CD4-positive, alpha-beta T cell treated with Interleukin-2 at 100 ng/mL for 4 hours (primary cell): ENCODE data around the gene HSP90AB1.

Source experiments
- DNase-seq: peaks from one replicate; pipeline ENCODE4 v3.0.0-alpha.2; 2020; ENCODE audit warnings: low spot score

The HSP90AB1 gene

DNA sequence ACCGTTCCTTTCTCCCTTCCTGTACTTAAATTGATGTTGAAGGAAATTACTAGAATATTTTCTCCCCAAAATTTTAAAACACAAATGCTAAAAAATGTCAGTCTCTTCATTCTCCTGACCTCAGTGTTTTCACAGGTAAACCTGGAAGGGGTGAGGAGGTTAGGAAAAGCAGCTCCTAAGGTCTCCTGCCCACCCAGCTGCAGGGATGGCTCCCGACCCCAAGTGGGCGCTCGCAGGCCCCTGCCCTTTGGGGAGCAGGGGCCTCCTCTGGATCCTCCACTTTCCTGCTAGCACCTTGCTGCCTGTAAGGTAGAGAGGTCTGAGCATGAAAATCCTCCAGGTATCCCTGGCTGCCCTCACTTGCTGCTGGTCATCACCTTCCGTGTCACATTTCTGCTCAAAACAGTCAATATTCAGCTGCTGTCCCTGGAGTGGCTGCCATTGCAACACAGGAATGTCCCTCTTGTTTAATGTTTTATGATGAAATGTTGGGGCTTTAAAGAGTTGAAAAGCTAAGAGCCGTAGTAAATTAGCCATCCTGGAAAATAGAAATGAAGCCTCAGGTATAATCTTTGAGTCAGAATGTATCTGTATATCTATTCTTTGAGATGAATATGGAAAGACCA lies 10.9 kb upstream of the HSP90AB1 start:
- DNase-seq: no peak

DNA sequence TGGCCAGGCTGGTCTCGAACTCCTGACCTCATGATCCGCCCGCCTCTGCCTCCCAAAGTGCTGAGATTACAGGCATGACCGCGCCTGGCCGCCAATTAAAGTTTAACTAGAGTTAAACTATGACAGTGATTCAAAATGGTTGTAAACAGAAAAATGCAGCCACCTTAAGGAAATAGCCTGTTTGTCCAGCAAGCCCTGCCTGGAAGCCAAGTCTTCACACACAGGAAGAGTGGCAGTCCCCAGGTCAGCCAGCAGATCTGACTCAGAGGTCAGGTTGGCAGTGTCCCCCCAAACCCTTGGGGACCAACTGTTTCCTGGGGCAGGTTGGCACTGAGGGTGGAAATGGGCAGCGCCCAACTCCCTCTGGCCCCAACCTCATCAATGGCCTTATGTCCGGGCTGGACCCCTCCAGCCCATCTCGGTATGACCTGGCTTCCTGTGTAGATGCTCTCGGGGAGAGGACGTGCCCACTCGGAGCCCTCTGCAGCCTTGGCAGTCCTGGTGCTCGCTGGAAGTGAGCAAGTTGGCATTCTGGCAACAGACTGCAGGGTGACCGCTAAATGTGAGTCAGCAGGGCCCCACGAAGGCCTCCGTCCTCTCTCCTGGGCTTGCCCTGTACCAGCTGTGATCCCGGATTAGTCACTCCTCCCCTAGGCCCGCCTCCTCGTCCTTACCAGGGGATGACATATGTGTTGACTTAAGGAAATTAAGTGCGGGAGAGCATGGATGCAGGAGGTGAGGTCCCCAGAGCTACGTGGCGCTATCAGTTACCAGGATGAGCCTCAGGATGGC lies 9.7 kb upstream of the HSP90AB1 start:
- DNase-seq: peak; percentile 84

DNA sequence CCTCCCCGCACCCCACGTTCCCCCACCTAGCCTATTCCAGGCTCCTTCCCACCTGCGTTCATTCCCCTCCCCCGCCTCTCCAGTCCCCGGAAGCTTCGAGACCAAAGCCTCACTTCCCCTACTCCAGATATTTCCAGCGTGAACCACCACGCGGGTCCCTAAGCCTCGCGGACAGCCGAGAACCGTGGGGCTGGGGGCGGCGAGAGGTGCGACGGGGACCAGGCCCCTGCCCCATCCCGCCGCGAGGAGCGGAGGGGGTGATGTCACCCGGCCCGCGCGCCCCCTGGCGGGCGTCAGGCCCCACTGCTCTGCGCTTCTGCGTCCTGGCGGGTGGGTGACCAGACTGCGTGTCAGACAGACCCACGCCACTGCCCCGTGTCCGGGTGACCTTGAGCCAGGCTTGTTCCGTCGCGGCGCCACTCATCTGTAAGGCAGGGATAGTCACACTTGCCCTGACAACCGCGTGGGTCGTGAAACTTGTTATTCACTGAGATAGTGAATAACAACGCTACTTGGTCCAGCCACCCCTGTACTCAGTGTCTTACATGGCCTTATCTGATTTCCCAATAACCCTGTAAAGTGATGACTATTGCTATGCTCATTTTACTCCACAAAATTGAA lies 9.0 kb upstream of the HSP90AB1 start:
- peak; percentile 77 for DNase-seq

- no peak for DNase-seq
These were observed 8.1 kb upstream of the HSP90AB1 start for GRCh38 chr6:44238687-44239350.

- DNase-seq: no peak
These were observed 3.6 kb upstream of the HSP90AB1 start for GRCh38 chr6:44243345-44243744.

DNA sequence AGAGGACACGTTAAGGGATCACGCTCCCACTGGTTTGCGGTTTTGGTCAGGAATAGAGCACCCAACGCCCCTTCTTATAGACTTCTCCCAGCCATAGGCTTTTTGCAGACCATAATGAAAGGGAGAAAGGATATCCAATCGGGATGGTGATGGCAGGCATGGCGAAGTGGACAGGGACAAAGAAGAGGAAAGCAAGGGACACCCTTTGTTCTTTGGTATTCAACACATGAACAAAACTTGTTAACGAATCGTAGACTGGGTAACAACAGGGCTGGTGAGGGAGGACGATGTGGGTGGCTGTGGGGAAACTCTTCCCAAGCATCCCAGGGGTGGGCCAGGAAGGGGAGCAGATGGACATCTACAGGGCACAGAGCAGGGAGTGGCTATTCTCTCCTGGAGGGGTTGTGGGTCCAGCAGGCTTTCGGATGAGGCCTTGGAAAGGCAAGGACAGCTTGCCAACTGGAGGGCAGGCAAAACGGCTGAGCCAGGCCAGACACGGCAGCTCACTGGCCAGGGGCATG lies 1.4 kb upstream of the HSP90AB1 start:
- DNase-seq: no peak

GRCh38 chr6:44245912-44246662 lies 814 bp upstream of the HSP90AB1 start:
- DNase-seq: peak; percentile 80

DNA sequence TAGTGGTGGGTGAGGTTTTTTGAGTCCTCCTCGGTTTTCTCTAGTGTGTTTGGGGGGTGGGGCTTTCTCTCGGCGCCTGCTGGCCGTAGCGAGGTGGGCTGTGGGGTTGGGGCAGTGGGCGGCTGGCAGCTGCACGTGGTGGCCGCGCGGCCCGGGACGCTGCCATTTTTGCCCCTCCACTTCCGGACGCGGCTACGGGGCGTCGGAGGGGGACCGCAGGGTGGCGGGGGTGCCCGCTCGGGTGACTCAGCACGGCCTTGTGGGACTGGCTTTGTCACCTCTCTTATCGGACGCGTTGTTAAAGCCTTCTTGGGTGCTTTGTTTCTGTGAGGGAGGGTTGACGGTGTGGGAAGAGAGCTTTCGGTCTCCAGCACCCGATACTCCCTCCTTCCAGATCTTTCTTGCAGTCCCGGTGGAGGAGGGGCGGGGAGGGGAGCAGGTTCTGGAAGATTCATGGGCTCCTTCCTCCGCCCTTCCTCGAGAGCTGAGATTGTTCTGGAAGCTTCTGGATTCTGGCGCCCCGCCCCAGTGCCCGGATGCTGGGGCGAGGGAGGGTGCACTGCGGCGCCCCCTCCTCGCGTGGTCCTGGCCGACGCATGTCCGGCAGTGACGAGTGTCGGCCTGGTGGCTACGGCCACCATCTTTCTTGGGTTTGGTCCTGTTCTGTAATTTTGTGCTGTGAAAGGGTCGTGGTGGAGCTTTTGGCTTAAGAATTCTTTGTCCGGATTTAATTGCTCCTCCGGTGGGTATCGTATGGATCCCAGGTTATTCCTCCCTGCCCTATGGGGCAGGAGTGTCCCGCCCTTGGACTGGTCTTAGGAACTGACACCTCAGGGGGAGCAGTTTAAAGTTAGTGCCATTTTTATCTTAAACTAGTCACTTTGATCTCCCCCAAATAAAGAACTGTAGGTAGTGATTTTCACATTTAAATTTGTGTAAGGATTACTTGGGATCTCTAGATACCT lies 719 bp downstream of the HSP90AB1 start:
- peak; percentile 93 for DNase-seq

DNA sequence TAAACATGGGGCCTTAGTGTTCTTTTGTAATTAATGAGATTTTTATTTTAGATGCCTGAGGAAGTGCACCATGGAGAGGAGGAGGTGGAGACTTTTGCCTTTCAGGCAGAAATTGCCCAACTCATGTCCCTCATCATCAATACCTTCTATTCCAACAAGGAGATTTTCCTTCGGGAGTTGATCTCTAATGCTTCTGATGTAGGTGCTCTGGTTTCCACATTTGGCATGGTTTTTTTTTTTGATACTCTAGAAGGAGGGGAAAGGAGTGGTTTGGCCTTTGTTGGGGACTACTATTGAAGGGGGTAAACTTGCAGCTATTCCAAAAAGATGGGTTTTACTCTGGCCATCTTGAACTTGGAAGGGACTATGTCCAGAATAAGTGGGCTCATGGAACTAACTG lies 1.7 kb downstream of the HSP90AB1 start:
- no peak for DNase-seq

- no peak for DNase-seq
These were observed 2.3 kb downstream of the HSP90AB1 start for GRCh38 chr6:44249082-44249748.

GRCh38 chr6:44250067-44250717 lies 3.3 kb downstream of the HSP90AB1 start:
- no peak for DNase-seq

DNA sequence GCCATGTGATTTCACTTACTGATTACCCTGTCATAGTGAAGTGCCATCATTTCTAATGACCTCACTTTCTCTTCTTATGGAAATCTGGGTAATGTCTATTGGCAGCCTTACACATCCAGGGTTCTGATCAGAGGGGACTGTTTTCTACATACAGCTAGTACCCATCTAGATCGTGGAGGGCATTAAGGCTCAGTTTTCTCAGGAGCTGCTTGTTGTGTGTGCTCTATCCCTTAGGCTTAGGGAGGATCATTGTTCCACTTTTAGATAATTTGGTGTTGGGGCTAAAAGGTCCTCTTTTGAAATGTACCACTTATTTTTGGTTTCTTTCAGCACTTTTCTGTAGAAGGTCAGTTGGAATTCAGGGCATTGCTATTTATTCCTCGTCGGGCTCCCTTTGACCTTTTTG lies 3.8 kb downstream of the HSP90AB1 start:
- DNase-seq: no peak

GRCh38 chr6:44251576-44252524 lies 4.9 kb downstream of the HSP90AB1 start:
- no peak for DNase-seq

- DNase-seq: peak; percentile 65
These were observed 6.6 kb downstream of the HSP90AB1 start for GRCh38 chr6:44253307-44254101.

DNA sequence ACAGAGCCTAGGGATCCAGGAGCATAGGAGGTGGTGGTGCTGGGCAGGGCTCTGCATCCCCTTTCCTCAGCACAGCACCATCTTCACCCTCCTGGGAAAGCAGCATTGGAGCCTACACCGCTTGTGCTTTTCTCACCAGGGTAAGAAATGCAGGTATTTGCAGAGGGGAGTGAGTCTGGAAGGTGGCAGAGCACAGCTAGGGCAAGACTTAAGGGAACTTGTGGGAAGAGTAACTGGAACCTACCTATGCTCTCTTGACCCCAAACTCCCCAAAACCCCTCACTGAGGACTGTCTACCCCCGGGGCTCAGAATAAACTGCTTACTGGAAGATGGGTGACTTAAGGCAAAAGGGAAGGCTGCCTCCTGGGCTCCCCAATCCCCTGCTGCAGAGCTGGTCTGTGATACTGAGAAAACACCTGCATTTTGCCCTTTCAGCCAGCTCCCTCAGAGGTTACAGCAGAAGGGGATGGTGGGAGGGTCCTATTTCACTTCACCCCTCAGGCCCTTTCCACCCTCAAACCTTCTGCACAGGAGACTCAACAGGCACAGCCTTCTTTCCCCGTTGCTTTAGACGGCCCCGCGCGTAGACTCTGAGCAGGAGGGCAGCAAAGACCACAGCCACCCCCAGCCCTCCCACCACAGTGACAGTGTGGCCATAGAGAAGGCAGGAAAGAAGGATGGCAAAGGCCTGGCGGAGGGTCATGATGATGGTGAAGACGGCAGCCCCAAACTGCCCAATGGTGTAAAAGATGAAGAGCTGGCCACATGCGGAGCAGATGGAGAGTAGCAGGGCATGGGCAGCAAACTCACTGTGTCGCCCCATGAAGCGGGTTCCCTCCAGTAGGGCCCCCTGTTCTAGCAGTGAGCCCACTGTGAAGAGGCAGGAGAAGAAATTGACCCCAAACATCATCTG lies 7.5 kb downstream of the HSP90AB1 start:
- no peak for DNase-seq

DNA sequence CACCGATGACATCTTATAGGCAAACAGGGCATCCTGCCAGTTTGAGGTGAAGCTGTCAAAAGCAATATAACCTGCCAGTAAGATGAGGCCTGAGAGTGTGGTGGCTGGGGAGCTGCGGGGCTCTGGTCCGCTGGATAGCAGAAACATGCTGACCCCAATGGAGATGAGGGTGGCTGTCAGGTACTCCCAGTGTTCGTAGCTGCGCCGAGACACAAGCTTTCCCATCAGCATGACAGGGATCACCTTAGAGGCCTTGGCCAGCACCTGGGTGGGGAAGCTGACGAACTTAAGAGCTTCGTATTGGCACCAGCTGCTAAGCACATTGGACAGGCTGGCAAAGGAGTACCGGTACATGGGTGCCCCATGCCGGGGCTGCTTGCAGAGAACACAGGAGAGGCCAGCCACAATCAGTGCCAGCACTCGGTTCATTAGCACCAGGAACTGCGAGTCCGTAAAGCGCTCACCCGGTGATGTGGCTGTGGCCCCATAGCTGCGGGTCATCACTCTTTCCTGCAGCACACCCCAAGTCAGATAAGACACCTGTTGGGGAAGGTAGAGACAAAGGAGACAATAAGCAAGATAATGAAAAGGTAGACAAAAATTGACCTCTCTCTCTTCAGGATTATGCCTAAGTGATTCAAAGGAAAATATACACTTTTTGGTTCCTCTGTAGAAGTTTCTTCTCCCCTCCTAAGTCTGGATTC lies 8.4 kb downstream of the HSP90AB1 start:
- no peak for DNase-seq
